ENCODE measurements around the gene EDN1. TPM values are rescaled to one million over a fixed set of nuclear protein-coding genes. Genes with fewer than 3 reads are reported as not detected.

Gene EDN1
- total RNA-seq, 4 donors from 2014 or later = 3.0 to 11.8 (median 5.9) TPM

GRCh38 chr6:12270551-12271230 lies 19.5 kb upstream of the EDN1 start:
- intact Hi-C loops (cut with DNase I) = no loop called here
- WGBS, 2 donors = 93% methylated on average over 4 of the region's 4 CpGs
- H3K4me3 ChIP-seq = no peak overlapping the region
- no peak overlapping the region for H3K27ac ChIP-seq
- no peak for DNase-seq
- H3K4me1 ChIP-seq = no peaks in the 10 kb centered on the region
- H3K27me3 ChIP-seq = no peaks in the 10 kb centered on the region
- TF ChIP-seq CTCF (IDR thresholded peaks at IDR 0.05) = no peak
- no peak for TF ChIP-seq POLR2A (IDR thresholded peaks at IDR 0.05)
- no peaks in the 10 kb centered on the region for H3K36me3 ChIP-seq
- H3K9me3 ChIP-seq = peaks cover 0 to 10% (median 6%) of the 10 kb centered on the region in 3 donors

GRCh38 chr6:12271594-12271993 lies 18.6 kb upstream of the EDN1 start:
- intact Hi-C loops (cut with DNase I) = no loop called here
- Histone ChIP-seq H3K36me3 (no peaks in the 10 kb centered on the region), H3K4me3 (no peak overlapping the region), H3K27me3 (no peaks in the 10 kb centered on the region), H3K27ac (no peak overlapping the region), H3K4me1 (no peaks in the 10 kb centered on the region), H3K9me3 (peaks cover 0 to 10% (median 6%) of the 10 kb centered on the region in 3 donors)
- no peak for TF ChIP-seq POLR2A (IDR thresholded peaks at IDR 0.05)
- TF ChIP-seq CTCF (IDR thresholded peaks at IDR 0.05) = no peak
- WGBS, 2 donors = 91 to 100% methylated on average over 1 of the region's 1 CpG
- DNase-seq = no peak

GRCh38 chr6:12271997-12272396 lies 18.2 kb upstream of the EDN1 start:
- H3K4me1 ChIP-seq = no peaks in the 10 kb centered on the region
- no peaks in the 10 kb centered on the region for H3K27me3 ChIP-seq
- WGBS, 2 donors = 89 to 94% methylated on average over 1 of the region's 1 CpG
- H3K36me3 ChIP-seq = no peaks in the 10 kb centered on the region
- no peak for DNase-seq
- no peak overlapping the region for H3K4me3 ChIP-seq
- peaks cover 0 to 10% (median 6%) of the 10 kb centered on the region in 3 donors for H3K9me3 ChIP-seq
- H3K27ac ChIP-seq = no peak overlapping the region
- TF ChIP-seq POLR2A (IDR thresholded peaks at IDR 0.05) = no peak
- intact Hi-C loops (cut with DNase I) = no loop called here

- WGBS, 2 donors = 69 to 79% methylated on average over 2 of the region's 2 CpGs
- Histone ChIP-seq H3K9me3 (peaks cover 0 to 10% (median 6%) of the 10 kb centered on the region in 3 donors), H3K36me3 (no peaks in the 10 kb centered on the region), H3K4me3 (no peak overlapping the region), H3K27ac (no peak overlapping the region), H3K27me3 (no peaks in the 10 kb centered on the region), H3K4me1 (peaks cover 0 to 1% (median under 1%) of the 10 kb centered on the region in 3 donors)
- intact Hi-C loops (cut with DNase I) = no loop called here
- no peak for DNase-seq
- no peak for TF ChIP-seq CTCF (IDR thresholded peaks at IDR 0.05)
- no peak for TF ChIP-seq POLR2A (IDR thresholded peaks at IDR 0.05)
Measured at GRCh38 chr6:12275107-12275506, 15.1 kb upstream of the EDN1 start.

- WGBS, 2 donors = 93 to 95% methylated on average over 1 of the region's 1 CpG
- no peaks in the 10 kb centered on the region for H3K27me3 ChIP-seq
- peaks cover 0 to 5% (median 5%) of the 10 kb centered on the region in 3 donors for H3K4me1 ChIP-seq
- TF ChIP-seq POLR2A (IDR thresholded peaks at IDR 0.05) (no peak), CTCF (IDR thresholded peaks at IDR 0.05) (no peak)
- H3K9me3 ChIP-seq = peaks cover 0 to 4% (median 3%) of the 10 kb centered on the region in 3 donors
- intact Hi-C loops (cut with DNase I) = no loop called here
- no peaks in the 10 kb centered on the region for H3K36me3 ChIP-seq
- DNase-seq = no peak
- no peak overlapping the region for H3K27ac ChIP-seq
- no peak overlapping the region for H3K4me3 ChIP-seq
Measured at GRCh38 chr6:12276930-12277315, 13.2 kb upstream of the EDN1 start.
